Neuronal stem cell (in vitro differentiated cells): ENCODE results near the gene CDK3.

Source experiments
- DNase-seq: peaks from one replicate; pipeline ENCODE4 v3.0.0-alpha.2; 2013; ENCODE audit warnings: low spot score
- H2AFZ ChIP-seq: one replicate; pipeline ENCODE4 v1.6.1; 2013; ENCODE audit warnings: mild to moderate bottlenecking, low read length, inconsistent platforms
- H2AK5ac ChIP-seq: 2 replicates; pipeline ENCODE4 v1.6.1; 2013; ENCODE audit warnings: low read depth, mild to moderate bottlenecking, inconsistent platforms, low read length, moderate library complexity, mixed read lengths
- H2BK120ac ChIP-seq: 2 replicates; pipeline ENCODE4 v1.6.1; 2013; ENCODE audit warnings: low read depth, mild to moderate bottlenecking, inconsistent platforms, low read length, moderate library complexity, mixed read lengths
- H2BK12ac ChIP-seq: one replicate; pipeline ENCODE4 v1.6.1; 2013; ENCODE audit warnings: low read length, inconsistent platforms
- H2BK15ac ChIP-seq: 2 replicates; pipeline ENCODE4 v1.6.1; 2013; ENCODE audit warnings: mild to moderate bottlenecking, low read length, inconsistent platforms, mixed read lengths
- H2BK5ac ChIP-seq: one replicate; pipeline ENCODE4 v1.6.1; 2013; ENCODE audit warnings: inconsistent platforms, mild to moderate bottlenecking, low read length, moderate library complexity
- H3K14ac ChIP-seq: one replicate; pipeline ENCODE4 v1.6.1; 2013; ENCODE audit warnings: low read length, inconsistent platforms
- H3K18ac ChIP-seq: 2 replicates; pipeline ENCODE4 v1.6.1; 2013; ENCODE audit warnings: low read length, inconsistent platforms
- H3K23ac ChIP-seq: 2 replicates; pipeline ENCODE4 v1.6.1; 2013; ENCODE audit warnings: low read depth, mild to moderate bottlenecking, mixed read lengths, low read length, inconsistent platforms; ENCODE audit not compliant: poor library complexity
- H3K27ac ChIP-seq: replicated peaks from 3 replicates; pipeline ENCODE4 v1.5.1; 2013; ENCODE audit warnings: low read length, inconsistent platforms
- H3K27me3 ChIP-seq, 3 experiments: 2 replicates each; pipeline ENCODE4 v1.6.1; 2013; ENCODE audit warnings: low read length in 3 of 3, mild to moderate bottlenecking in 2 of 3, inconsistent platforms in 1 of 3, low read depth in 1 of 3, mixed read lengths in 1 of 3, moderate library complexity in 1 of 3; ENCODE audit not compliant: control insufficient read depth in 3 of 3, insufficient read depth in 3 of 3
- H3K36me3 ChIP-seq, 2 donors: replicated peaks in 1 of 2; 2 replicates each; pipeline ENCODE4 v1.6.1; 2013; ENCODE audit warnings: low read length in 2 of 2; ENCODE audit not compliant: control insufficient read depth in 2 of 2, insufficient read depth in 2 of 2
- H3K4ac ChIP-seq: 2 replicates; pipeline ENCODE4 v1.6.1; 2013; ENCODE audit warnings: inconsistent platforms, mild to moderate bottlenecking, low read length, moderate library complexity
- H3K4me1 ChIP-seq, 2 donors: 1 replicate in 1 of 2; 2 replicates in 1 of 2; pipeline ENCODE4 v1.6.1; 2013; ENCODE audit warnings: low read length in 2 of 2, low read depth in 1 of 2; ENCODE audit not compliant: control insufficient read depth in 2 of 2, insufficient read depth in 1 of 2
- H3K4me2 ChIP-seq: one replicate; pipeline ENCODE4 v1.6.1; 2013; ENCODE audit warnings: mild to moderate bottlenecking, low read length, inconsistent platforms; ENCODE audit not compliant: insufficient read depth, poor library complexity, severe bottlenecking
- H3K4me3 ChIP-seq, 2 donors: 2 replicates each; pipeline ENCODE4 v1.5.1; 2013; ENCODE audit warnings: low read length in 2 of 2, mild to moderate bottlenecking in 2 of 2, inconsistent platforms in 1 of 2, moderate library complexity in 1 of 2
- H3K79me1 ChIP-seq: one replicate; pipeline ENCODE4 v1.6.1; 2013; ENCODE audit warnings: low read depth, mild to moderate bottlenecking, inconsistent platforms, low read length, moderate library complexity
- H3K9ac ChIP-seq: one replicate; pipeline ENCODE4 v1.6.1; 2013; ENCODE audit warnings: mild to moderate bottlenecking, low read depth, low read length, inconsistent platforms; ENCODE audit not compliant: poor library complexity
- H3K9me3 ChIP-seq, 2 donors: replicated peaks in 1 of 2; 2 replicates each; pipeline versions ENCODE3 to v1.6.1; 2013; ENCODE audit warnings: low read length in 2 of 2, mild to moderate bottlenecking in 2 of 2, inconsistent platforms in 1 of 2, low read depth in 1 of 2, mixed read lengths in 1 of 2, moderate library complexity in 1 of 2; ENCODE audit not compliant: control insufficient read depth in 2 of 2, insufficient read depth in 1 of 2
- H4K8ac ChIP-seq: one replicate; pipeline ENCODE4 v1.6.1; 2013; ENCODE audit warnings: low read depth, mild to moderate bottlenecking, inconsistent platforms, low read length, moderate library complexity
- H4K91ac ChIP-seq: one replicate; pipeline ENCODE4 v1.6.1; 2013; ENCODE audit warnings: low read length, low read depth, mild to moderate bottlenecking, inconsistent platforms; ENCODE audit not compliant: poor library complexity
- WGBS, 2 donors: extraction: QIAGEN DNeasy Blood & Tissue Kit; methylation state at CpG; one replicate each; pipeline ENCODE4 v1.1.7; 2013; ENCODE audit warnings: missing lambda C conversion rate in 2 of 2, mixed read lengths in 1 of 2; ENCODE audit not compliant: insufficient read length in 2 of 2, insufficient replicate concordance in 1 of 2; ENCODE audit errors: extremely low coverage in 2 of 2; 5-methylcytosine and 5-hydroxymethylcytosine counted together

Gene CDK3

DNA sequence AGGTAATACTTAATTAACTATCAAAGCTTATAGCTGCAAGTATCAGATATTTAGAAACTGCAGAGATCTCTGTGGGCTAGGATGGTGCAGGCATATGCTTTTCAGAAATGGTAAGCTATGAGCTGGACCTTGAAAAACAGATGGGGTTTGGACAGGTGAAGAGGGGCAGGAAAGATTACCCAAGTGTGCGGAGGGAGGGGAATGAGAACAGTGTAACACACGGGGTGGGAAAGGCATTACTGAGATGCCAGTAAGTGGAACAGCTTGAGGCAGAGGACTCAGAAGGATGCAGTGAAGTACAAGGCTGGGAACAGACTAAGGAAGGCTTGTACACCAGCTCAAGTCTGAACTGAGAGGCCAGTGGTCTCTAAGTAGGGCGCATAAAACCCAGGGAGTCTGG lies 48.6 kb downstream of the CDK3 start:
- no CpG with 5 or more reads among the region's 3 CpGs for WGBS, 2 donors
- H3K9me3 ChIP-seq, result no peaks in the 10 kb centered on the region

DNA sequence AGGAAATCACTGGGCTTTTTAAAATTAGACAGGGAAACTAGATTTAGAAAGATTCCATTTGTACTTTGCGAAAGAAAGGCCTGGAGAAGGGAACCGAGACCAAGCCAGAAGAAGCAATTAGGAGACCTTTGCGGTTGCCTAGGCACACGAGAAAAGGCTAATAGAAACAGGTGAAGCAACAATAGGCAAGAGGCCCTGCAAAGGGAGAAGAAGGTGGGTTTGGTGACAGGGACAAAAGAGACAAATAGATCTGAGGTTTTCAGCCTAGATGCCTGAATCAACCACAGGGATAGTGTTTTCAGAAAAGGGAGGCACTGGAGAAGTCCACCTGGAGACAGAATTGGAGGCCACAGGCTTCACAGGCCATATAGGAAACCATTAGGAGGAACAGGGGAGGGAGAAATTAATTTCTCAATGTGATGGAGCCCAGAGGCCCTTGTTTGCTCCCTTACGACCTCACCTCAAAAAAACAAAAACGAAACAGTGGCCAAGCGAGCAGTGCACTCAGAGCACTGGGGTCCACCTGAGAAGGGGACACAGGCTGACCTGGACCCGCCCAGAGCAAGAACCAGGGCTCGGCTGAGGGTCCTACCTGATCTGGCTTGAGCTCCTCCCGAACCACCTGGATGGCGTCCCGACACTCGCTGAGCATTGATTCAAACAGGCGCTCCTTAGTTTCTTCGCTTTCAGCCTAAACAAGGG lies 49.3 kb downstream of the CDK3 start:
- H2BK12ac ChIP-seq, result no peak overlapping the region
- H3K4me1 ChIP-seq, result peaks cover 1 to 12% of the 10 kb centered on the region in 2 donors
- no peak overlapping the region for H4K91ac ChIP-seq
- H2BK120ac ChIP-seq, result no peak overlapping the region
- no peak overlapping the region for H2AFZ ChIP-seq
- no peak overlapping the region for H3K27ac ChIP-seq
- no peak for DNase-seq
- H3K4me2 ChIP-seq, result no peak overlapping the region
- H3K27me3 ChIP-seq, result peaks cover 0 to under 1% (median 0%) of the 10 kb centered on the region in 3 experiments
- no peak overlapping the region for H3K9ac ChIP-seq
- no peak overlapping the region for H3K18ac ChIP-seq
- H2BK15ac ChIP-seq, result no peak overlapping the region
- H3K4ac ChIP-seq, result no peak overlapping the region
- H2BK5ac ChIP-seq, result no peak overlapping the region
- H3K9me3 ChIP-seq, result no peaks in the 10 kb centered on the region
- no CpG with 5 or more reads among the region's 15 CpGs for WGBS, 2 donors
- no peak overlapping the region for H3K4me3 ChIP-seq
- H3K36me3 ChIP-seq, result peaks cover 45 to 94% of the 10 kb centered on the region in 2 donors
- H3K79me1 ChIP-seq, result peaks cover 1% of the 10 kb centered on the region
- no peak overlapping the region for H4K8ac ChIP-seq
- H3K14ac ChIP-seq, result no peak overlapping the region
- H3K23ac ChIP-seq, result no peak overlapping the region
- no peak overlapping the region for H2AK5ac ChIP-seq

More for the DNA sequence above, 48.6 kb downstream of the CDK3 start:
- no peak overlapping the region for H2BK15ac ChIP-seq
- no peak for DNase-seq
- no peak overlapping the region for H3K14ac ChIP-seq
- H2BK120ac ChIP-seq, result no peak overlapping the region
- H3K79me1 ChIP-seq, result peaks cover 1% of the 10 kb centered on the region
- H3K27ac ChIP-seq, result no peak overlapping the region
- H2AK5ac ChIP-seq, result no peak overlapping the region
- no peak overlapping the region for H2BK5ac ChIP-seq
- H3K27me3 ChIP-seq, result peaks cover 0 to 1% (median 0%) of the 10 kb centered on the region in 3 experiments
- H2BK12ac ChIP-seq, result no peak overlapping the region
- H3K4me2 ChIP-seq, result no peak overlapping the region
- H3K4me1 ChIP-seq, result peaks cover 1 to 12% of the 10 kb centered on the region in 2 donors
- no peak overlapping the region for H2AFZ ChIP-seq
- no peak overlapping the region for H3K23ac ChIP-seq
- peaks cover 49 to 94% of the 10 kb centered on the region in 2 donors for H3K36me3 ChIP-seq
- no peak overlapping the region for H3K9ac ChIP-seq
- no peak overlapping the region for H4K8ac ChIP-seq
- H3K4ac ChIP-seq, result no peak overlapping the region
- no peak overlapping the region for H4K91ac ChIP-seq
- H3K4me3 ChIP-seq, result no peak overlapping the region
- no peak overlapping the region for H3K18ac ChIP-seq

DNA sequence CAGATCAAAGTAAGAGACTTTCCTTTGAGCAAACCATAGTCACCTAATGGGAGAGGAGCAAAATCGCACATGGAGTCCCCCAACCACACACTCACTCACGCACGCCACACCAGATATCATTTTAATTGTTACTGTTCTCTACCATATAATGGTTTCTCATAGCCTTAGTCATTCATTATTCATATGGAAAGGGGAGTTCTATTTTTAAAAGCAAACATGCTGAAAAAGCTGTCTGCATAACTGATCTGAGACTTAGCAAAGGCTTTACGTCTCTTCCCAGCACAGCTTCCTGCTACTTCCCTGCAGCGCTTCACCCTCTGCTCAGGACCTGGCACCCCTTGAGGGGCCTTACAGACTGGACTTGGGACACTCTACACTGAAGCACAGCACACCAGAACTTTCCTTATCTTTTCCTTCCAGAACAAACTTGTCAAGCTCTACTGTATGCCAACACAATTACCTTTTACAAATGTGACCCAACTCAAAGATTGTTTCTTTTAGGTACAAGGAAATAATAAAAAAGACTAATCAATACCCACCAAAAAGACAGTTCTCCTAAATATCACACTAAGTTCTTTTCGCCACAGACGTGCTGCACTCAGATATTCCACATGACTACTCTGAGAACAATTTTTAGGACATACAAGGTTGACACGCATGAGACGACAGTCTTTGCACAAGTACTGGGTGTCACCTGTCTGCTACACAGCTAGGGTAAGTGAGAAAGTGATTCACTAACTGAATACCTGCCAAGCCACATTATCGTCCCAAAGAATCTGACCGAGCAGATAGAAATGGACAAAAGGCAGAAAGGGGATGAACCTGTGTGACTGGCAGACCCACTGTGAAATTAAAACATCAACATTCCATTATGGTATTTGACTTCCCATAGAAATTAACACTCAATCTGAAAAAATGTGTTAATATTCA lies 50.1 kb downstream of the CDK3 start:
- H3K14ac ChIP-seq, result no peak overlapping the region

GRCh38 chr17:76051561-76051960 lies 50.9 kb downstream of the CDK3 start:
- Histone ChIP-seq H3K9me3 (no peaks in the 10 kb centered on the region), H3K14ac (no peak overlapping the region), H3K79me1 (peaks cover 1% of the 10 kb centered on the region), H2BK120ac (no peak overlapping the region), H3K4me1 (peaks cover 1 to 12% of the 10 kb centered on the region in 2 donors), H3K9ac (no peak overlapping the region), H2BK5ac (no peak overlapping the region), H2AK5ac (no peak overlapping the region), H3K27me3 (no peaks in the 10 kb centered on the region), H3K18ac (no peak overlapping the region), H3K4me2 (no peak overlapping the region), H3K23ac (no peak overlapping the region), H2BK15ac (no peak overlapping the region), H3K36me3 (peaks cover 44 to 92% of the 10 kb centered on the region in 2 donors), H2AFZ (no peak overlapping the region), H2BK12ac (no peak overlapping the region), H3K4ac (no peak overlapping the region), H3K4me3 (no peak overlapping the region), H4K91ac (no peak overlapping the region), H4K8ac (no peak overlapping the region), H3K27ac (no peak overlapping the region)
- no CpG with 5 or more reads among the region's 6 CpGs for WGBS, 2 donors
- DNase-seq, result no peak

More for the DNA sequence above, 50.1 kb downstream of the CDK3 start:
- Histone ChIP-seq H3K23ac (no peak overlapping the region), H3K36me3 (peaks cover 40 to 92% of the 10 kb centered on the region in 2 donors), H3K4me3 (no peak overlapping the region), H2BK12ac (no peak overlapping the region), H3K18ac (no peak overlapping the region), H3K27ac (no peak overlapping the region), H4K91ac (no peak overlapping the region), H3K9ac (no peak overlapping the region), H3K4me2 (no peak overlapping the region), H2BK120ac (no peak overlapping the region), H3K27me3 (no peaks in the 10 kb centered on the region), H3K9me3 (no peaks in the 10 kb centered on the region), H4K8ac (no peak overlapping the region), H2AFZ (no peak overlapping the region), H2AK5ac (no peak overlapping the region), H3K4me1 (peaks cover 1 to 12% of the 10 kb centered on the region in 2 donors), H3K79me1 (peaks cover 1% of the 10 kb centered on the region), H2BK15ac (no peak overlapping the region), H2BK5ac (no peak overlapping the region), H3K4ac (no peak overlapping the region)
- no CpG with 5 or more reads among the region's 11 CpGs for WGBS, 2 donors
- DNase-seq, result no peak
